ENCODE data around the gene LPIN3. TPM values are rescaled to one million over a fixed set of nuclear protein-coding genes. Genes with fewer than 3 reads are reported as not detected.
"Not testable (repeated sequence)": the region's sequence is repeated elsewhere in the genome, so short reads cannot be mapped to it uniquely, and the experiment has no call there.

Gene LPIN3
- total and polyA plus RNA-seq, 2 donors, result 1.6 to 11.0 TPM

GRCh38 chr20:41306061-41306727 is 34.4 kb upstream of the LPIN3 start:
- DNase-seq (ENCODE audit: low read depth in 6 of 9, low spot score in 9 of 9), result no peak
- no peaks in the 10 kb centered on the region for H3K27me3 ChIP-seq (ENCODE audit: control insufficient read depth in 2 of 2, insufficient read depth in 1 of 2, low read length in 1 of 2)
- peaks cover 0 to 7% of the 10 kb centered on the region in 2 donors for H3K4me1 ChIP-seq (ENCODE audit: control insufficient read depth in 2 of 2, insufficient read depth in 2 of 2, low read length in 2 of 2)
- 96% methylated on average over 5 of the region's 5 CpGs for WGBS
- H3K4me3 ChIP-seq (ENCODE audit: low read length in 2 of 2), result no peak overlapping the region
- no peaks in the 10 kb centered on the region for H3K36me3 ChIP-seq (ENCODE audit: control insufficient read depth in 2 of 2, insufficient read depth in 2 of 2, low read length in 1 of 2)
- no peak overlapping the region for H3K27ac ChIP-seq (ENCODE audit: low read depth in 1 of 2, low read length in 1 of 2)
- no peaks in the 10 kb centered on the region for H3K9me3 ChIP-seq (ENCODE audit: control insufficient read depth in 2 of 2, insufficient read depth in 1 of 2, low read length in 1 of 2)

DNA sequence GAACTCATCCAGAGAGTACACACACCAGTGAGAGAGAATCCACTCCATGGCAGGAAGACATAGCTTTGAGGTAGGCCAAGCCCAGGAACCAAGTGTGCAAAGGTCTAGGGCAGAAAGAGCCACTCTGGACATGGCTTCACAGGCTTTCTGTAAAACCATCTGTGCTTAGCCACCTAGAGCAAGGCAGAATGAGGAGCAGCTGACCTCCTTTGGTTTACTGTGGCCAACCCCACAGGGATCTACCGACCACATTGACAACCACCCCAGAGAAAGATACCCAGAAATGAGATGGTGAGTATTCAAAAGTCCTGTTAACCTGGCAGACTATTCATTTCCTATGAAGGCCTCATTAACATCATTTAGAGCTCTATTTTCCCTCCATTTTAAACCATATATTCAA is 33.6 kb upstream of the LPIN3 start:
- Histone ChIP-seq H3K9me3 (ENCODE audit: control insufficient read depth in 2 of 2, insufficient read depth in 1 of 2, low read length in 1 of 2) (no peaks in the 10 kb centered on the region), H3K4me3 (ENCODE audit: low read length in 2 of 2) (no peak overlapping the region), H3K27me3 (ENCODE audit: control insufficient read depth in 2 of 2, insufficient read depth in 1 of 2, low read length in 1 of 2) (no peaks in the 10 kb centered on the region), H3K27ac (ENCODE audit: low read depth in 1 of 2, low read length in 1 of 2) (no peak overlapping the region), H3K36me3 (ENCODE audit: control insufficient read depth in 2 of 2, insufficient read depth in 2 of 2, low read length in 1 of 2) (no peaks in the 10 kb centered on the region), H3K4me1 (ENCODE audit: control insufficient read depth in 2 of 2, insufficient read depth in 2 of 2, low read length in 2 of 2) (peaks cover 0 to 7% of the 10 kb centered on the region in 2 donors)
- WGBS, result 100% methylated on average over 1 of the region's 1 CpG
- DNase-seq (ENCODE audit: low read depth in 6 of 9, low spot score in 9 of 9), result no peak

- Histone ChIP-seq H3K36me3 (ENCODE audit: control insufficient read depth in 2 of 2, insufficient read depth in 2 of 2, low read length in 1 of 2) (no peaks in the 10 kb centered on the region), H3K4me1 (ENCODE audit: control insufficient read depth in 2 of 2, insufficient read depth in 2 of 2, low read length in 2 of 2) (peaks cover 0 to 7% of the 10 kb centered on the region in 2 donors), H3K27me3 (ENCODE audit: control insufficient read depth in 2 of 2, insufficient read depth in 1 of 2, low read length in 1 of 2) (no peaks in the 10 kb centered on the region), H3K27ac (ENCODE audit: low read depth in 1 of 2, low read length in 1 of 2) (no peak overlapping the region), H3K4me3 (ENCODE audit: low read length in 2 of 2) (no peak overlapping the region), H3K9me3 (ENCODE audit: control insufficient read depth in 2 of 2, insufficient read depth in 1 of 2, low read length in 1 of 2) (no peaks in the 10 kb centered on the region)
- DNase-seq (ENCODE audit: low read depth in 6 of 9, low spot score in 9 of 9), result no peak
- WGBS, result 90% methylated on average over 1 of the region's 1 CpG
Measured at GRCh38 chr20:41308290-41308711, 32.3 kb upstream of the LPIN3 start.

DNA sequence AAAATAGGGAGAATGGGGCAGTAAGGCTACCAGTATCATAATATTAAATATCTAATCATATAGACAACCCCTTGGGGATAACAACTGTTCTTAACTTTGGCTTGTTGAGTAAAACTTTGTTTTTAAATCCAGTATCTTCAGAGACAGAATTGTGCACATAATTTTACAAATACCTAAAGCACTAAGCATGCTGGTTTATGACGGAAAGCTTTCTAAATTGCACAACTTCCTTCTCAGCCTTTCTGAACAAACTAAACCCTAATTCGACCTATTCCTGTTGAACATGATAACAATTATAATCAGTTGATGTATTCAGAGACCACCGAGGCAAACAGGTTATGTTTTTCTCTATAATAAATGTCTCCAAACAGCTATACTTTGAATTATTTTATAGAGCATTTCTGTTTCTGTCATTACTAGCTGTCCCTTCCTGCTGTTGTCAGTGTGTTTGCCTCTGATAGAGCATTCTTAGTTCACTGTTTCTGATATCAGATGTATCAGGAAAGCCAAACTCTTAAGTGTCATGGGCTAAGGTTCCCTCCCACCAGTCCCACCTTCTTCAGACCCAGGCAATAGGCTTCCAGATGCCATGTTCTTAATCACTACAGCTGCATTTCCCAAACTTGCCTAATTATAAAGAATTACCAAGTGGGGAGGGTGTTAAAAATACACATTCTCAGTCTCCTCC is 31.8 kb upstream of the LPIN3 start:
- Histone ChIP-seq H3K27me3 (ENCODE audit: control insufficient read depth in 2 of 2, insufficient read depth in 1 of 2, low read length in 1 of 2) (no peaks in the 10 kb centered on the region), H3K4me3 (ENCODE audit: low read length in 2 of 2) (no peak overlapping the region), H3K9me3 (ENCODE audit: control insufficient read depth in 2 of 2, insufficient read depth in 1 of 2, low read length in 1 of 2) (no peaks in the 10 kb centered on the region), H3K36me3 (ENCODE audit: control insufficient read depth in 2 of 2, insufficient read depth in 2 of 2, low read length in 1 of 2) (no peaks in the 10 kb centered on the region), H3K27ac (ENCODE audit: low read depth in 1 of 2, low read length in 1 of 2) (no peak overlapping the region), H3K4me1 (ENCODE audit: control insufficient read depth in 2 of 2, insufficient read depth in 2 of 2, low read length in 2 of 2) (peaks cover 0 to 4% of the 10 kb centered on the region in 2 donors)
- no peak for DNase-seq (ENCODE audit: low read depth in 6 of 9, low spot score in 9 of 9)
- 56% methylated on average over 3 of the region's 3 CpGs for WGBS

DNA sequence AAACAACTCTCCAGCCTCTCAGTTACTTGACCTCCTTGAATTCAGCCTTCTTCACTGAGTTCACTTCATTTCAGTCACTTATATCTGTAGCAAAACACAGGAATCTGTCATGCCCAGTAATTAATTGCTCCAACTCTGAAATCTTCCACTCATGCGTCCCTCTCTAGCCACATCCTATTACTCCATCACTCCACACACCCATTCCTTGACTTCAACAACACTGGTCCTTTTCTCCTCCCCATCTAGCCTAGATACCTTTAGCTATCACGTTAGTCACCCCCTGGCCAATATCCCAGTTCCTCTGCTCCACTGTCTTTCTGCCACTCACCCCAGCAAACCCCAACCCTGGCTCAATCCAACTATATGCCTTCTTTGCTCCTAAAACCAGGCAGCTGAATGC is 30.8 kb upstream of the LPIN3 start:
- no peaks in the 10 kb centered on the region for H3K4me1 ChIP-seq (ENCODE audit: control insufficient read depth in 2 of 2, insufficient read depth in 2 of 2, low read length in 2 of 2)
- H3K36me3 ChIP-seq (ENCODE audit: control insufficient read depth in 2 of 2, insufficient read depth in 2 of 2, low read length in 1 of 2), result no peaks in the 10 kb centered on the region
- H3K4me3 ChIP-seq (ENCODE audit: low read length in 2 of 2), result no peak overlapping the region
- no peaks in the 10 kb centered on the region for H3K27me3 ChIP-seq (ENCODE audit: control insufficient read depth in 2 of 2, insufficient read depth in 1 of 2, low read length in 1 of 2)
- no peak overlapping the region for H3K27ac ChIP-seq (ENCODE audit: low read depth in 1 of 2, low read length in 1 of 2)
- H3K9me3 ChIP-seq (ENCODE audit: control insufficient read depth in 2 of 2, insufficient read depth in 1 of 2, low read length in 1 of 2), result no peaks in the 10 kb centered on the region
- DNase-seq (ENCODE audit: low read depth in 6 of 9, low spot score in 9 of 9), result no peak
- 96% methylated on average over 2 of the region's 2 CpGs for WGBS

- 98% methylated on average over 6 of the region's 6 CpGs for WGBS
- not testable (repeated sequence) for H3K9me3 ChIP-seq (ENCODE audit: control insufficient read depth in 2 of 2, insufficient read depth in 1 of 2, low read length in 1 of 2); H3K27ac ChIP-seq (ENCODE audit: low read depth in 1 of 2, low read length in 1 of 2); H3K4me1 ChIP-seq (ENCODE audit: control insufficient read depth in 2 of 2, insufficient read depth in 2 of 2, low read length in 2 of 2); H3K27me3 ChIP-seq (ENCODE audit: control insufficient read depth in 2 of 2, insufficient read depth in 1 of 2, low read length in 1 of 2); DNase-seq (ENCODE audit: low read depth in 6 of 9, low spot score in 9 of 9); H3K4me3 ChIP-seq (ENCODE audit: low read length in 2 of 2); H3K36me3 ChIP-seq (ENCODE audit: control insufficient read depth in 2 of 2, insufficient read depth in 2 of 2, low read length in 1 of 2)
Measured at GRCh38 chr20:41312009-41312408, 28.6 kb upstream of the LPIN3 start.

GRCh38 chr20:41314386-41314785 is 26.2 kb upstream of the LPIN3 start:
- no peak for DNase-seq (ENCODE audit: low read depth in 6 of 9, low spot score in 9 of 9)
- H3K4me3 ChIP-seq (ENCODE audit: low read length in 2 of 2), result no peak overlapping the region
- H3K9me3 ChIP-seq (ENCODE audit: control insufficient read depth in 2 of 2, insufficient read depth in 1 of 2, low read length in 1 of 2), result no peaks in the 10 kb centered on the region
- no peak overlapping the region for H3K27ac ChIP-seq (ENCODE audit: low read depth in 1 of 2, low read length in 1 of 2)
- H3K27me3 ChIP-seq (ENCODE audit: control insufficient read depth in 2 of 2, insufficient read depth in 1 of 2, low read length in 1 of 2), result no peaks in the 10 kb centered on the region
- 92% methylated on average over 2 of the region's 2 CpGs for WGBS
- H3K4me1 ChIP-seq (ENCODE audit: control insufficient read depth in 2 of 2, insufficient read depth in 2 of 2, low read length in 2 of 2), result peaks cover 4 to 12% of the 10 kb centered on the region in 2 donors
- H3K36me3 ChIP-seq (ENCODE audit: control insufficient read depth in 2 of 2, insufficient read depth in 2 of 2, low read length in 1 of 2), result no peaks in the 10 kb centered on the region

DNA sequence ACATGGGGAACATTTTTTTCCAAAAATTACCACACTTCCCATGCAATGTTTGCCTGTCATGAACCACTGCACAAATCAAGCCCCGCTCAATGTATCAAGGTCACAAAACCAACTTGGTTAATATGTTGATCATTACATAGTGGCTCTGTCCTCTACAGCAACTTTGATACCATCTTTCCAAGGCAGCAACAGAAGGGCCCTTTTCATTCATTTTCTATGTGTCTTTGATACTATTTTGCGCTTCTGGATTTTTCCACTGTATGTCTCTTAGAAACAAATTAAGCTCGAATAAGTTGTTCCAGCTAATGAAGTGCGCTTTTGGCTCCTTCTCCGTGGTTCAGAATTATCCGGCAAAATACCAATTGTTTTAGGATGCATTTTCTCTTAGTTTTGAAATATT is 24.6 kb upstream of the LPIN3 start:
- peaks cover 4 to 12% of the 10 kb centered on the region in 2 donors for H3K4me1 ChIP-seq (ENCODE audit: control insufficient read depth in 2 of 2, insufficient read depth in 2 of 2, low read length in 2 of 2)
- no peak overlapping the region for H3K27ac ChIP-seq (ENCODE audit: low read depth in 1 of 2, low read length in 1 of 2)
- H3K4me3 ChIP-seq (ENCODE audit: low read length in 2 of 2), result no peak overlapping the region
- no peaks in the 10 kb centered on the region for H3K36me3 ChIP-seq (ENCODE audit: control insufficient read depth in 2 of 2, insufficient read depth in 2 of 2, low read length in 1 of 2)
- DNase-seq (ENCODE audit: low read depth in 6 of 9, low spot score in 9 of 9), result no peak
- H3K27me3 ChIP-seq (ENCODE audit: control insufficient read depth in 2 of 2, insufficient read depth in 1 of 2, low read length in 1 of 2), result no peaks in the 10 kb centered on the region
- 96% methylated on average over 6 of the region's 6 CpGs for WGBS
- H3K9me3 ChIP-seq (ENCODE audit: control insufficient read depth in 2 of 2, insufficient read depth in 1 of 2, low read length in 1 of 2), result no peaks in the 10 kb centered on the region

GRCh38 chr20:41316602-41317545 is 23.7 kb upstream of the LPIN3 start:
- Histone ChIP-seq H3K27ac (ENCODE audit: low read depth in 1 of 2, low read length in 1 of 2) (peak overlapping the region; percentile 75 to 84), H3K36me3 (ENCODE audit: control insufficient read depth in 2 of 2, insufficient read depth in 2 of 2, low read length in 1 of 2) (no peaks in the 10 kb centered on the region), H3K4me1 (ENCODE audit: control insufficient read depth in 2 of 2, insufficient read depth in 2 of 2, low read length in 2 of 2) (peaks cover 4 to 12% of the 10 kb centered on the region in 2 donors), H3K4me3 (ENCODE audit: low read length in 2 of 2) (peak overlapping the region; percentile 71 to 90), H3K27me3 (ENCODE audit: control insufficient read depth in 2 of 2, insufficient read depth in 1 of 2, low read length in 1 of 2) (no peaks in the 10 kb centered on the region), H3K9me3 (ENCODE audit: control insufficient read depth in 2 of 2, insufficient read depth in 1 of 2, low read length in 1 of 2) (no peaks in the 10 kb centered on the region)
- WGBS, result 5% methylated on average over 66 of the region's 66 CpGs
- DNase-seq (ENCODE audit: low read depth in 6 of 9, low spot score in 9 of 9), result peak in 6 of 9 donors; percentile 53 to 82 (median 66)
